ENCODE results near the gene MAJIN.
"Not testable (repeated sequence)": the region's sequence is repeated elsewhere in the genome, so short reads cannot be mapped to it uniquely, and the experiment has no call there.

Gene MAJIN

DNA sequence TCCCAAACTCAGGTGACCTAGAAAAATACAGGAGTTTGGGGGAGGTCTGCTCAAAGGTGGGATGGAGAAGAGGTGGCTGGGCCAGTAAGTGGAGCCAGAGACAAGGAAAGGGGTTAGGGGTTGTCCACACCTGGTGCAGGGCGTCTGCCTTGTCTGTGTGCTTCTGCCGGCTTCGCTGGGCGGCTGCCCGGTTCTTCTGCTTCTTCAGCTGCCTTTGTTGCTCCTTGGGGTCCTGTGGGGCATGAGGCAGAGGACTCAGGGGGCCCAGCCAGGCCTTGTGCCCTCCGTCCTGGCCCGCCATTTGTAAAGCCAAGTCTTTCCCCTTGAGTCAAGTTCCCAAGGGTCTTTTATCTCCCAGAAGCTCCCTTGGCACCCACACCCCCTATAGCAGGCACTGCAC is 22.4 kb upstream of the MAJIN start:
- no peak for DNase-seq (ENCODE audit: low read depth)
- no peak overlapping the region for H3K4me3 ChIP-seq (replicated peaks; ENCODE audit: low read depth, low read length)
- TF ChIP-seq CTCF (IDR thresholded peaks at IDR 0.05; ENCODE audit: low read length, missing control alignments) = no peak

- H3K4me3 ChIP-seq (replicated peaks; ENCODE audit: low read depth, low read length) = no peak overlapping the region
- TF ChIP-seq CTCF (IDR thresholded peaks at IDR 0.05; ENCODE audit: low read length, missing control alignments) = no peak
- DNase-seq (ENCODE audit: low read depth) = peak; percentile 53
These were observed 18.5 kb upstream of the MAJIN start for GRCh38 chr11:64990222-64990923.

DNA sequence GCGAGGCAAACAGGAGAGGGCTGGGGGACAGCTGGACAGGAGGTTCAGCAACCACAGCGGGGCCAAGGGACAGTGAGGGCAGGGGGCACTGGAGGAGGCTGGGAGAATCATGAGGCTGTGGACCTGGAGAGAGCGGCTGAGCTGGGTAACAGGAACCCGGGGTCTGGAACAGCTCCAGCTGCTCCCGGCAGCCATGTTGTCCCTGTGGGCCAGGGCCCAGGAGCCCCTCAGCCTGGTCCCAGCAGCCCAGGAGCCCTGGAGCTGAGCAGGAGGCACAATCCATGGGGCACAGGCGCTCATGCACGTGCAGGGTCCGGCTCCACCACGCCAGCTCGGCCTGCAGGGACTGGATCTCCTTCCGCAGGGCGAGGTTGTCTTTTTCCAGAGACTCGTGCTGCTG is 17.5 kb upstream of the MAJIN start:
- no peak for DNase-seq (ENCODE audit: low read depth)
- no peak for TF ChIP-seq CTCF (IDR thresholded peaks at IDR 0.05; ENCODE audit: low read length, missing control alignments)
- no peak overlapping the region for H3K4me3 ChIP-seq (replicated peaks; ENCODE audit: low read depth, low read length)

GRCh38 chr11:64987998-64988854 is 16.3 kb upstream of the MAJIN start:
- DNase-seq (ENCODE audit: low read depth) = no peak
- H3K4me3 ChIP-seq (replicated peaks; ENCODE audit: low read depth, low read length) = no peak overlapping the region
- no peak for TF ChIP-seq CTCF (IDR thresholded peaks at IDR 0.05; ENCODE audit: low read length, missing control alignments)

DNA sequence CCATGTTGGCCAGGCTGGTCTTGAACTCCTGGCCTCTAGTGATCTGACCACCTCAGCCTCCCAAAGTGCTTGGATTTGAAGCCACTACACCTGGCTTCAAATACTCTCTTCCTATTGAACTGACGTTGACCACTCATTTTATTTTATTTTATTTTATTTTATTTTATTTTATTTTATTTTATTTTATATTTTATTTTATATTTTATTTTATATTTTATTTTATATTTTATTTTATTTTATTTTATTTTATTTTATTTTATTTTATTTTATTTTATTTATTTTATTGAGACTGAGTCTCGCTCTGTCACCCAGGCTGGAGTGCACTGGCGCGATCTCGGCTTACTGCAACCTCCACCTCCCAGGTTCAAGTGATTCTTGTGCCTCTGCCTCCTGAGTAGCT is 11.4 kb upstream of the MAJIN start:
- not testable (repeated sequence) for H3K4me3 ChIP-seq (replicated peaks; ENCODE audit: low read depth, low read length); DNase-seq (ENCODE audit: low read depth)

DNA sequence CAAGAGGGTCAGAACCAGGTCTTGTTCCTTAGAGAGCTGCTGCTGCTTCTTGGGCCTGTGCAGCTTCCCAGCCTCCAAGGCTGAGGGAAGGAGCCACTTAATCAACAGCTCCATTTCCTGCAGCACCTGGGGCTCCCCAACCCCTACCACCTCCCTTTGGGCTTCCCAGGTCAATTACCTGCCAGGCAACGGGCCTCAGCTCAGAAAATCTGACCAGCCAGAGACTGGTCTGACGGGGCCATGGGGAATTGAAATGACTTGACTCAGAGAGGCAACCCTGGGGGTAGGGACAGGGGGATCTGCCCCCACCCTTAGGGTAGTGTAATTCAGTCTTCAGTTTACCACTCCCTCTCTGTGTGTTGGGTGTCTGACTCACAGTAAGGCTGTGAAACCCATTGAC is 4.7 kb upstream of the MAJIN start:
- TF ChIP-seq CTCF (IDR thresholded peaks at IDR 0.05; ENCODE audit: low read length, missing control alignments) = no peak
- H3K4me3 ChIP-seq (replicated peaks; ENCODE audit: low read depth, low read length) = no peak overlapping the region

GRCh38 chr11:64974124-64974523 is 2.2 kb upstream of the MAJIN start:
- DNase-seq (ENCODE audit: low read depth) = no peak
- H3K4me3 ChIP-seq (replicated peaks; ENCODE audit: low read depth, low read length) = no peak overlapping the region
- TF ChIP-seq CTCF (IDR thresholded peaks at IDR 0.05; ENCODE audit: low read length, missing control alignments) = no peak

More for the DNA sequence above, 4.7 kb upstream of the MAJIN start:
- no peak for DNase-seq (ENCODE audit: low read depth)
